GM23338 (cell line): ENCODE data around the gene CFAP141. TPM values are rescaled to one million over a fixed set of nuclear protein-coding genes. Genes with fewer than 3 reads are reported as not detected.

Source experiments
- ATAC-seq: fragments of 200-7000 bp; cut with Tn5 transposase; 3 replicates; pipeline ENCODE4 v1.9.1; 2020
- DNase-seq: peaks from one replicate; pipeline ENCODE4 v3.0.0-alpha.2; 2015; ENCODE audit warnings: low spot score
- H2AFZ ChIP-seq: fragments of 200-600 bp; sonication (generic); 2 replicates; pipeline ENCODE4 v1.8.0; 2016; ENCODE audit warnings: antibody characterized with exemption, mild to moderate bottlenecking, moderate library complexity
- H3F3A ChIP-seq: fragments of 200-600 bp; sonication (generic); replicated peaks from 2 replicates; pipeline ENCODE4 v1.8.0; 2017; ENCODE audit warnings: antibody characterized with exemption, mixed run types, low read depth
- H3K27ac ChIP-seq: fragments of 200-600 bp; sonication (generic); 2 replicates; pipeline ENCODE4 v1.6.1; 2016; ENCODE audit warnings: low read depth
- H3K27me3 ChIP-seq: fragments of 200-600 bp; sonication (generic); 2 replicates; pipeline ENCODE4 v1.8.0; 2016; ENCODE audit warnings: mild to moderate bottlenecking, mixed run types, moderate library complexity; ENCODE audit not compliant: insufficient read depth
- H3K36me3 ChIP-seq: fragments of 200-600 bp; sonication (generic); 2 replicates; pipeline ENCODE4 v1.8.0; 2016; ENCODE audit warnings: mild to moderate bottlenecking; ENCODE audit not compliant: insufficient read depth
- H3K4me1 ChIP-seq: fragments of 200-600 bp; sonication (generic); 2 replicates; pipeline ENCODE4 v1.8.0; 2016; ENCODE audit warnings: mild to moderate bottlenecking, moderate library complexity; ENCODE audit not compliant: insufficient read depth
- H3K4me2 ChIP-seq: fragments of 200-600 bp; sonication (generic); 2 replicates; pipeline ENCODE4 v1.7.1; 2017; ENCODE audit warnings: mixed run types
- H3K4me3 ChIP-seq: fragments of 200-600 bp; sonication (generic); 2 replicates; pipeline ENCODE4 v1.6.1; 2016; ENCODE audit warnings: mixed run types
- H3K79me2 ChIP-seq: fragments of 200-600 bp; sonication (generic); replicated peaks from 2 replicates; pipeline ENCODE4 v1.8.0; 2017; ENCODE audit warnings: mild to moderate bottlenecking; ENCODE audit not compliant: insufficient read depth
- H3K9me2 ChIP-seq: fragments of 200-600 bp; sonication (generic); 2 replicates; pipeline ENCODE4 v1.8.0; 2017; ENCODE audit not compliant: insufficient read depth
- H4K20me1 ChIP-seq: fragments of 200-600 bp; sonication (generic); replicated peaks from 2 replicates; pipeline ENCODE4 v1.8.0; 2017; ENCODE audit warnings: mild to moderate bottlenecking; ENCODE audit not compliant: insufficient read depth
- H3K27ac Mint-ChIP-seq: 2 replicates; pipeline ENCODE4 v1.8.0; 2020; ENCODE audit warnings: inconsistent platforms, mild to moderate bottlenecking, moderate library complexity, mixed read lengths
- H3K27me3 Mint-ChIP-seq: 3 replicates; pipeline ENCODE4 v1.8.0; 2022; ENCODE audit warnings: low read depth, mild to moderate bottlenecking, moderate library complexity, mixed read lengths, inconsistent platforms; ENCODE audit not compliant: insufficient read depth, poor library complexity
- H3K36me3 Mint-ChIP-seq: 3 replicates; pipeline ENCODE4 v1.8.0; 2021; ENCODE audit warnings: low read depth, mild to moderate bottlenecking, inconsistent platforms, moderate library complexity, mixed read lengths
- H3K4me1 Mint-ChIP-seq: 3 replicates; pipeline ENCODE4 v1.8.0; 2020; ENCODE audit warnings: mild to moderate bottlenecking, inconsistent platforms, mixed read lengths
- H3K4me3 Mint-ChIP-seq: 3 replicates; pipeline ENCODE4 v1.8.0; 2021; ENCODE audit warnings: moderate library complexity, mild to moderate bottlenecking, inconsistent platforms, mixed read lengths
- H3K9me3 Mint-ChIP-seq: 3 replicates; pipeline ENCODE4 v1.8.0; 2020; ENCODE audit warnings: moderate library complexity, mild to moderate bottlenecking, inconsistent platforms, mixed read lengths
- CTCF ChIP-seq, 2 experiments: fragments of 200-600 bp in 1 of 2; sonication (generic) in 1 of 2; conservative IDR thresholded peaks; 2 replicates each; pipeline versions ENCODE4 v1.5.1 to v1.6.1; 2016 to 2017; ENCODE audit warnings: antibody characterized with exemption in 2 of 2, low read depth in 2 of 2, mild to moderate bottlenecking in 2 of 2, moderate library complexity in 1 of 2
- ETS1 ChIP-seq: IDR thresholded peaks from 2 replicates; pipeline ENCODE4 v1.6.1; 2016; ENCODE audit warnings: antibody characterized with exemption
- EZH2 ChIP-seq: fragments of 200-600 bp; sonication (generic); IDR thresholded peaks from one replicate; pipeline ENCODE4 v1.8.0; 2017; ENCODE audit warnings: antibody characterized with exemption, mild to moderate bottlenecking, low read depth; ENCODE audit not compliant: unreplicated experiment
- JUNB ChIP-seq: IDR thresholded peaks from one replicate; pipeline ENCODE4 v1.6.1; 2016; ENCODE audit warnings: antibody characterized with exemption; ENCODE audit not compliant: unreplicated experiment
- NANOG ChIP-seq: IDR thresholded peaks from 2 replicates; pipeline ENCODE4 v1.6.1; 2016; ENCODE audit warnings: antibody characterized with exemption, borderline replicate concordance
- REST ChIP-seq: IDR thresholded peaks from one replicate; pipeline ENCODE4 v1.6.1; 2018; ENCODE audit warnings: antibody characterized with exemption; ENCODE audit not compliant: unreplicated experiment
- STAT1 ChIP-seq: IDR thresholded peaks from one replicate; pipeline ENCODE4 v1.6.1; 2016; ENCODE audit warnings: antibody characterized with exemption; ENCODE audit not compliant: unreplicated experiment
- ZNF331 ChIP-seq: fragments of 250-450 bp; sonication (Bioruptor Pico); IDR thresholded peaks from 2 replicates; pipeline ENCODE4 v1.5.0; 2020; ENCODE audit warnings: low read depth, mild to moderate bottlenecking, moderate library complexity
- ZNF462 ChIP-seq: fragments of 250-450 bp; sonication (Bioruptor Pico); IDR thresholded peaks from 2 replicates; pipeline ENCODE4 v1.5.0; 2020; ENCODE audit warnings: mild to moderate bottlenecking, moderate library complexity
- polyA plus RNA-seq: library from polyadenylated mRNA; unstranded; fragments of >200 nt; fragmentation: Nextera tagmentation; extraction: Ambion mirVana; gene quantifications from 2 replicates; pipeline ENCODE4 v1.2.1, GENCODE V29; 2016
- total RNA-seq: library from RNA; depleted of rRNA; stranded (reverse); fragments of >200 nt; shearing (Covaris generic); gene quantifications from 2 replicates; pipeline ENCODE4 v1.2.3, GENCODE V29; 2014

The CFAP141 gene
- total and polyA plus RNA-seq, 2 experiments from 2014 or later = not detected

- no peak for TF ChIP-seq ZNF462 (CRISPR knock-in tag)
- no peak for TF ChIP-seq EZH2
- no peak for TF ChIP-seq NANOG
- no peak for TF ChIP-seq STAT1
- no peak for TF ChIP-seq ZNF331 (CRISPR knock-in tag)
- TF ChIP-seq ETS1 = no peak
Observed at GRCh38 chr1:154225370-154225769, 19.2 kb upstream of the CFAP141 start (continued).

- 0 out of 2 replicates have a peak overlapping the region, but pooled peaks have one; percentile 41 for H3K27ac ChIP-seq
- peaks cover 74% of the 10 kb centered on the region for H3K36me3 Mint-ChIP-seq
- peaks cover 16% of the 10 kb centered on the region for H3K27me3 Mint-ChIP-seq
- no peak overlapping the region for H2AFZ ChIP-seq
- H3K9me3 Mint-ChIP-seq = peaks cover 4% of the 10 kb centered on the region; the same call in 2 of the 3 replicates
- H3K27me3 ChIP-seq = no peaks in the 10 kb centered on the region
- peak overlapping the region; percentile 94 for H3K4me2 ChIP-seq
- peaks cover 35% of the 10 kb centered on the region for H3K4me1 ChIP-seq
- peaks cover 28% of the 10 kb centered on the region for H4K20me1 ChIP-seq
- peaks cover 29% of the 10 kb centered on the region for H3K36me3 ChIP-seq
- H3K9me2 ChIP-seq = no peaks in the 10 kb centered on the region
- H3K79me2 ChIP-seq = peaks cover 91% of the 10 kb centered on the region
- peak overlapping the region; percentile 51; the same call in 1 of the 2 replicates for H3K27ac Mint-ChIP-seq
- H3K4me3 Mint-ChIP-seq = peak overlapping the region; percentile 99
- TF ChIP-seq CTCF (conservative IDR thresholded peaks at IDR 0.05; ENCODE audit: low read depth in 2 of 2) = no peak
- TF ChIP-seq ETS1 = no peak
- no peak for TF ChIP-seq REST
- TF ChIP-seq ZNF331 (CRISPR knock-in tag) = no peak
- no peak for TF ChIP-seq EZH2
- TF ChIP-seq STAT1 = no peak
- no peak for TF ChIP-seq JUNB
- DNase-seq (no peak), ATAC-seq (no peak)
- peaks cover 26% of the 10 kb centered on the region for H3K4me1 Mint-ChIP-seq
- H3F3A ChIP-seq = peaks cover 5% of the 10 kb centered on the region; the same call in 1 of the 2 replicates
- H3K4me3 ChIP-seq = peak overlapping the region; percentile 75; the same call in 1 of the 2 replicates
Observed at GRCh38 chr1:154223621-154224020, 17.5 kb upstream of the CFAP141 start.
